ENCODE measurements around the gene MYH7B.

DNA sequence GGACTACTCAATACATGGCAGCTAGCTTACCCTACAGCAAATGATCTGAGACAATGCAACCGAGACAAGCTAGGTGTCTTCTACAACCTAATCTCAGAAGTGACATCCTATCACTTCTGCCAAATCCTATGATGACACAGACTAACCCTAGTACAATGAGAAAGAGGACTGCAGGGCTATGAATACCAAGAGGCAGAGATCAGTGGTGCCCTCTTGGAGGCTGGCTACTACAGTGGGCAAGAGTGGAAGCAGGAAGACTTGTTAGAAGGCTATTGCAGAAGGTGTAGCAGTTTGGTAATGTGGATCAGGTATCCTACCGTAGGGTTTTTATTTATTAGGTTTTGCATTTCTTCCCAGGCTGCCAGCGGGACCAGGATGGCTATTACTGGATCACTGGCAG is 30.3 kb upstream of the MYH7B start:
- TF ChIP-seq, protein P1, sequence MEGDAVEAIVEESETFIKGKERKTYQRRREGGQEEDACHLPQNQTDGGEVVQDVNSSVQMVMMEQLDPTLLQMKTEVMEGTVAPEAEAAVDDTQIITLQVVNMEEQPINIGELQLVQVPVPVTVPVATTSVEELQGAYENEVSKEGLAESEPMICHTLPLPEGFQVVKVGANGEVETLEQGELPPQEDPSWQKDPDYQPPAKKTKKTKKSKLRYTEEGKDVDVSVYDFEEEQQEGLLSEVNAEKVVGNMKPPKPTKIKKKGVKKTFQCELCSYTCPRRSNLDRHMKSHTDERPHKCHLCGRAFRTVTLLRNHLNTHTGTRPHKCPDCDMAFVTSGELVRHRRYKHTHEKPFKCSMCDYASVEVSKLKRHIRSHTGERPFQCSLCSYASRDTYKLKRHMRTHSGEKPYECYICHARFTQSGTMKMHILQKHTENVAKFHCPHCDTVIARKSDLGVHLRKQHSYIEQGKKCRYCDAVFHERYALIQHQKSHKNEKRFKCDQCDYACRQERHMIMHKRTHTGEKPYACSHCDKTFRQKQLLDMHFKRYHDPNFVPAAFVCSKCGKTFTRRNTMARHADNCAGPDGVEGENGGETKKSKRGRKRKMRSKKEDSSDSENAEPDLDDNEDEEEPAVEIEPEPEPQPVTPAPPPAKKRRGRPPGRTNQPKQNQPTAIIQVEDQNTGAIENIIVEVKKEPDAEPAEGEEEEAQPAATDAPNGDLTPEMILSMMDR (IDR thresholded peaks at IDR 0.05) = no peak
- TF ChIP-seq POLR2A (IDR thresholded peaks at IDR 0.05) = no peak
